HK-2 (cell line): ENCODE measurements around the gene OLA1.

Experiments
- DNase-seq: peaks from one replicate; pipeline ENCODE4 v3.0.0-alpha.2; 2018; ENCODE audit not compliant: unreplicated experiment

The OLA1 gene

DNA sequence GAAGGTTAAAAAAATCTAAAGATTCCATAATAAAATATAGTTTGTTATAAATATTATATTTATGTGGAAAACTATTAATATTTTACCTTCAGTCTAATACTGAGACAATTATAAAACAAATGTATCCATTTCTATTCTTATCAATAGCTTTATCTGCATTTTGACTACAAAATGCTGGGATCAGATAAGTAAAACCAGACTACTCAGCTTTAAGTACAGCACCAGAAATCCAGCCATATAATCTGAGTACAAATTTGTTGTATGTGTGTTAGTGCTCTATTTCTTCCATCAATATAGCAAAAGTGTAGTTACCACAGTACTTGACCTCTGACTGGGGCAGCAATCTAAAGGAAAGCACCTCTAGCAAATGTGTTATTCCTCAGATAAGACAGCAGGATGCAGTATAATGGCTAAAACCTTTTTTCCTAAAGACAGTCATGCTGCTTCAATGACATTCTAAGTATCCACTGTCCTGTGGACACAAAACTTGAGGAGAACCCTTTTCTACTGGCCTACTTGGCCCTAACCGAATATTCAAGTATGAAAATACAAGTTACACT, 68.1 kb downstream of the OLA1 start:
- no peak for DNase-seq

DNA sequence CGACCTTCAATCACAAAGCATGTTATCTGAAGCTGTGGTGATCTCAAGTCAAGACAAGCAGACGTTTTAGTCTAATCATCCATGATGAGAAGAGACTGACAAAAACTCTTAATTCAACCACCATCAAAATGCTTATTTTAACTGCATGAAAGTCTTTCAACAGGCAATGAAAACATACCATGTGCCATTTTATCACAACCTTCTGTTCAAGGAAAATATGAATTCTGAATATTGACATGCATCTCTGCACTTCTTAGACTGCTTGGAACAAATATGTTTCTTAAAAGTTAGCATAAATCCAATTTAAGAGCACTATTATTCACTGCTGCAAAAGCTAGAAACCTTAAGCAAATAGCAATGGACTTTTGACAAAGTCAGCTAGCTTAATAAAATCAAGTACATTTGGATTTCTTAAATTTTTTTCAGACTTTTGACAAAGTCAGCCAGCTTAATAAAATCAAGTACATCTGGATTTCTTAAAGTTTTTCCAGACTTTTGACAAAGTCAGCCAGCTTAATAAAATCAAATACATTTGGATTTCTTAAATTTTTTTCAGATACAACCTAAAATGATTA, 70.9 kb downstream of the OLA1 start:
- DNase-seq, result no peak

DNA sequence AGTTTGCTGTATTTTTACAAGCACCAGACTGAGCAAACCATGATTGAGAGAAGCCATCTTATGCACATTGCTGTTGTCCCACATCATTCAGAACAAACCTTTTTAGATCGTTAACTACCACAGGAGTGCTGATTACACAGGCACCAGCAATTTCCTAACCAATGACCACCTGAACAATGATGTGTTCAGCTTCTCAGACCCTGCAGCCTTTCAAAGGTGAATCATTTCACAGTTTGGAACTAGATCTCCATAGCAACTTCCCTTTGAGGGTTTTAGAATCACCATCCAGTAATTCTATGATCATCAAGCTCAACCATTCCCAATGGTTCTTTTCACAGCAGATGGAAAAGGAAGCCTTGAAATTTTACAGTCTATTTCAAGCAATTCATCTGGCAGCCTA, 71.4 kb downstream of the OLA1 start:
- peak; percentile 17 for DNase-seq

DNA sequence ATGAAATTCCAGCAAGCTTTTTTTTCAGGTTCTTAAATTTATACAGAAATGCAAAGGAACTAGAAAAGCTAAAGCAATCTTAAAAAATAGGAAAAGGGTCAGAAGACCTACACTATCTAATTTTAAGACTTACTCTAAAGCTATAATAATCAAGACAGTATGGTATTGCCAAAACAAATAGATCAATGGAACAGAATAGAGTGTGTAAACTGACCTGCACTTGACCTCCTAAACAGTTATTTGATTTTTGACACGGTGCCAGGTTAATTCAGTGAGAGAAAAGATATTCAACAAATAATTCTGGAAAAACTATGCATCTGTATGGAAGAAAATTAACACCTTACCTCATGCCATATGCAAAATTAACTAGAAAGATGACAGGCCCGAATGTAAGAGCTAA, 73.6 kb downstream of the OLA1 start:
- DNase-seq, result no peak

DNA sequence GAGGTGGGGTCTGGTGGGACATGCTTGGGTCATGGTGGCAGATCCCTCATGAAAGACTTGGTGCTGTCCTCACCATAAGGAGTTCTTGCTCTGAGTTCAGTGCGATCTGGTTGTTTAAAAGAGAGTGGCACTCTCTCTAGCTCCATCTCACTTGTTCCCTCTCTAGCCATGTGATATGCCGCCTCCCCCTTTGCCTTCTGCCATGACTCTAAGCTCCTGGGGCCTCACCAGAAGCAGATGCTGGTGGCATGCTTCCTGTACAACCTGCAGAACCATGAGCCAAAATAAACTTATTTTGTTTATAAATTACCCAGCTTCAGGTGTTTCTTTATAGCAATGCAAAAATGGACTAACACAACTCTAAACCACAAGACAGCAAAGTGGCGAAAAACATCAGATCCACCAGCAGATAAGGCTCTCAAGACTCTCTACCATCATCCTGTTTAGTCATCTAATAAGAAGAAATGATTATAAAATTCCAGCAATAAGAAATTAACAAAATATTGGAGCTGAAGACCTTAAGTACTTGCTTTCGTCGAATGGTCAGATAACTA, 75.5 kb downstream of the OLA1 start:
- no peak for DNase-seq

DNA sequence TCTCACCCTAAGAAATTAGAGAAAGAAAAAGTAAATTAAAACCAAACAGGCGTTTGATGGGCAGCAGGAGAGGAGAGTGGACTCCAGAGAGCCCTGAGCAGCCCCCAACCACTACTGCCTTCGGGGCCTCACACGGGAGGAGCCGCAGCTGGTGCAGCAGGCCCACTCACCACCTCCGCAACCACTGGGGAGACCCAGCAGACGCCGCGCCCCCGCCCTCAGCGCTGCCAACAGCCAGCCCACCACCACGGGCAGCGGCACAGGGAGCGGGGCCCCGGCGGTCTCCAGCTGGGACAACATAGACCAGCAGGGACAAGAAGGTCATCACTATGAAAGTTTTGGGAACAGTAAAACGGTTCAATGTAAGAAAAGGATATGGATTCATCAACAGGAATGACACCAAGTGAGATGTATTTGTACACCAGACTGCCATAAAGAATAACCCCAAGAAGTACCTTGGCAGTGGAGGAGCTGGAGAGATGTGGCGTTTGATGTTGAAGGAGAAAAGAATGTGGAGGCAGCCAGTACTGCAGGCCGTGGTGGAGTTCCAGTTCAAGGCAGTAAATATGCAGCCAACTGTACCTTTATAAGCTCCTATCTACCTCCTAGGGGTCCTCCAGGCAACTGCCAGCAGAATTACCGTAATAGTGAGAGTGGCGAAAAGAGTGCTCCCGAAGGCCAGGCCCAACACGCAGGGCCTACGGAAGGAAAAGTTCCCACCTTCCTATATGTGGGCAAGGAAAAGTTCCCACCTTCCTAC, 76.5 kb downstream of the OLA1 start:
- DNase-seq, result no peak

DNA sequence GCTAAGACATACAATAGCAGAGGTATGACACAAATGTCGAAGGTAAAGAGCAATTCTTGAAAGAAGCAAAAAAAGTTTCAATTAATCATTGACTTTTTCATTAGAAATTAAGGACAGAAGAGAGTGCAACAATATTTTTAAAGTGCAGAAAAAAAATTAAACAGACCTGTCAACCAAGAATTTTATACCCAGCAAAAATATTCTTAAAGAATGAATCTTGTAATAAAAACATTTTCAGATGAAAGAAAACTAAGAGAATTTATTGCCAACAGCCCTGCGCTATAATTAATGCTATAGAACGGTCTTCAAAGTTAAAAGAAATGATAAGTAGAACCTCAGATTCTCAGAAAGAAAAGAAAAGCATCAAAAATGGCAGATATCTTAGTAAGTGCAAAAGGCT, 79.0 kb downstream of the OLA1 start:
- no peak for DNase-seq

DNA sequence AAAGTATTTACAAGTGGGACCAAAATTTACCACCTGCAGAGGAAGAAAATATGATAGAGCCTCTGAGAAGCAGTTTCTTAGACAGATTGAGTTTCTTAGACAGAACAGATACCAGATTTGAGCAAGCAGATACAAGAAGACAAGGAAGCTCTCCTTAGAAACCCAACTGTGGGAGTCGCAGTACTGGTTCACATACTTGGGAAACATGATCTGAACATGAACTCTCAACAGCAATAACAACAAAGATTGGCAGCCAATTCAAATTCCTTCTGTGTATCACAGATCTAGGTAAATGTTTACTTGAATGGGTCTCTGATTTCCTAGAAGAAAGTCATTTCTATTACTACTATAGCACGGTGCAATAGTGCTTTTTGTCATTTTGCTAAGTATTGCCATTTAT, 82.1 kb downstream of the OLA1 start:
- no peak for DNase-seq

DNA sequence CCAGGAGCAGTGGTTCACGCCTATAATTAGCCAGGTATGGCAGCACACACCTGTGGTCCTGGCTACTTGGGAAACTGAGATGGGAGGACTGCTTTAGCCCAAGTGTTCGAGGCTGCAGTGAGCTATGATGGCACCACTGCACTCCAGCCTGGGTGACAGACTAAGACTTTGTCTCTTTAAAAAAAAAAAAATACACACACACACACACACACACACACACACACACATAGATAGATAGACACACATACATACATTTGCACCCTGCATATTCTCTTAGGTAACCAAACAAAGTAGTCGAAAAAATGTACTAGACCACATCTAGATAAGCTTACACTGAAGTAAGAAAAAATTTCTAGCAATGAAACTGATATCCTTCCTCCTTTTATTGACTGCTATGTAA, 86.8 kb downstream of the OLA1 start:
- DNase-seq, result no peak

DNA sequence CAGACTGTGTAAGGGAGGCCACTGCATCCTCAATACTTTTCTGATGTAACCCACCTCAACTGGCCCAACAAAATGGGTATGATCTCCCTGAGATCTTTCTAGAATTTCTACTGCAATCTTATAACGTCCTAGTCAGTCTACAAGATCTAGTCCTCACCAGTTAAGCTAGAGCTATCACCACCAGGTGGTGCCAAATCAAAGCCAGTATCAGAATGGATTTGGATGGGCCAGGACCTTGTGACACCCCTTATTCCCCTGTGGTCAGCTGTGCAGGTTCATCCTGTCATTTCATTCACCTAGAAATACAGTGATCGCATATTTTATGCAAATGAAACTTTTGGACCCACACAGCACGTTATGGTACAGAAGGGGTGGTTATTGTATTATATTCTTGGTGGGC, 90.3 kb downstream of the OLA1 start:
- peak; percentile 18 for DNase-seq

DNA sequence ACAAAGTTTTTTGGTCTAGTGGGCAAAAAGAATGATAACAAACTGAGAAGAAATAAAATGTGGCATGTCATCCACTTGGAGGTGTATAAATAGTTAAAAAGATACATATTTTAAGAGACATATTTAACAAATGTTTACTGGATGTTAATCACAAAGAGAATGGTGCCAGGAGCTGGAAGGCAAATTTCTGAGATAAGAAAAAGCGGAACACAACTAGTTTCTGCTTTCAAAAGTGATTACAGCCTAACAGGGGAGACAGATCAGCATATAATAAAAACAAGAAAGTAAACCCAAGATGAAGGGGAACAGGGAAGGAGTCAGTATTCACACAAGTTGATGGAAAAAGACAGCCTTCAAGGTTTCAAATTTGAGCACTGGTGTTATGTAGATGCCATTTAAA, 91.3 kb downstream of the OLA1 start:
- DNase-seq, result no peak

DNA sequence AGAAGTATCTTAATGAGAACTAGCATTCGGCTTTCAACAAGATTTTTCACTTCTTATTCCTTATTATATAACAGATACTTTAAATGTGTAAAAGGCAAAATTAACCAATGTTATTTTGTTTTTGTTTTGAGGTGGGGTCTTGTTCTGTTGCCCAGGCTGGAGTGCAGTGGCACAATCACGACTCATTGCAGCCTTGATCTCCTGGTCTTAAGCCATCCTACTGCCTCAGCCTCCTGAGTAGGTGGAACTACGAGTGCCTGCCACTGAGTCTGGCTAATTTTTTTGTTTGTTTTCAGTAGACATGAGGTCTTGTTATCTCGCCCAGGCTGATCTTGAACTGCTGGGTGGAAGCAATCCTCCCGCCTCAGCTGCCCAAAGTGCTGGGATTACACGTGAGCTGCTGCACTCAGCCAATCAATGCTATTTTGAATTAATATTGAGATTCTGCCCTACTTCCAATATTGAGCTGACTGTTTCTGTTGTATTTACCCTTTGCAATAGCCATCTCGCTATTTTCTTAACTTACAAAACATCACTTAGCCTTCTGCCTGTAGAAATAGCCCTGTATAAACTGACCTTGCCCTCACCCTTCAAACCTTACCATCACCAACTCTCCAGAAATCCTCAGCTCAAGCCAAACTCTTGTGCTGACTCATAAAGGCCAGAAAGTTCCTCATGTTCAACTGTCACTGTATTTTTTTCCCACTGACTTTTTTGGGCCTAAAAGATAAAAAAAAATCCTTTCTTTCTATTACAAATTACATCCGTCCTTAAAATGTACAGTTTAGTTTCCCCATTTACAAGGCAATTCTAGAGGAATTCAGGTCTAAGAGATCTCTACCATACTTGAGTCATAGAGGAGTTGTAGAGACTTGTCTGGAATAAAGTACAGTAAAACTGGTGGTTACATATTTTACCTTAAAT, 94.3 kb downstream of the OLA1 start:
- DNase-seq, result no peak

DNA sequence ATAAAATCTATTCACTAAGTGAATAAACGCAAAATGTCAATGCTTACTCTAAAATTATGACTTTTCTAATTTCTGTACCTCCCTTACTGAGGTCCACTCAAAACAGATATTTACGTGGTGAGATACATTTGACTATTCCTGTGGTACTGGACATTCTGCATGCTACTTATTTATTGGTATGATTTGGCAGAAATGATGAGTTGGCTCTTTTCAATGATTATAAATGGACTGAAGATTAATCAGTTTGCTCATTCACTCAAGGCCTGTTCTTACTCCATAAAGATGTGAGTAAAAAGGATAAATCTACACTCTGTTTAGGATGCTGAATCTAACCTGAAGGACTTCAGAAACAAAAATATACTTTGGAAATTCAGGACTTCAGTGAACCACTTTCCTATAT, 98.8 kb downstream of the OLA1 start:
- no peak for DNase-seq

DNA sequence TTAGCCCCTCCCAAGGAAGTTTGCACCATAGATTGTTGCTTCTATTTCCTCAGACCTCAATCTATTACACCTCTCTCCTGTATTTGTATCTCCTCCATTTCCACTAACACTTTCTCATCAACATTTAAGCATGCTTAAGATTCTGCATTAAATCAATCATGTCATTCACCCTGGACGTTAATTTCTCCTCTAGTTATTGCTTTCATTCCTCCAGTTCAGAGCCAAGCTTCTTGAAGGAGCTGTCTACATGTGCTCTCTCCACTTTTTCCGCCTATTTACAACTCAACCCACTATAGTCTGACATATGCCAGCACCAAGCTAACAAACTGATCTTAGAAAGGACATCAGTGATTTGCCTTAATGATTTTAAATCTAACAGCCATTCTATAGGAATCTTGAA, 99.5 kb downstream of the OLA1 start:
- no peak for DNase-seq

DNA sequence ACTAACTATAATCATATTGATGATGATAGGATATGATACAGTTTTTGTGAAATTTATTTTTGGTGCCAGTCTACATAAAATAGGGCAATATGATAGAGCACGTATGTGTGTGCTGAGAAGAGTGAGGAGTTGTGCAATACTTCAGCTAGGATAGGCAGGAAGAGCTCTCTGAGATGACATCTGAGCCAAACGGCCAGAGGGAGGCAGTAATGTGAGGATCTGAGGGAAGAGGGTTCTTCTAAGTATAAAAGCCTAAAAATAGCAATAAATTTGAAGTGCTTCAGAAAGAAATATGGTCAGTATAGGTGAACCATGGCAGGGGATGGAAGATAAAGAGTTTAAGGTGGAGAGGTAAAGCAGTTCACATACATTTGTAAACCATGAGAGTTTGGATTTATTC, 102.5 kb downstream of the OLA1 start:
- DNase-seq, result no peak

DNA sequence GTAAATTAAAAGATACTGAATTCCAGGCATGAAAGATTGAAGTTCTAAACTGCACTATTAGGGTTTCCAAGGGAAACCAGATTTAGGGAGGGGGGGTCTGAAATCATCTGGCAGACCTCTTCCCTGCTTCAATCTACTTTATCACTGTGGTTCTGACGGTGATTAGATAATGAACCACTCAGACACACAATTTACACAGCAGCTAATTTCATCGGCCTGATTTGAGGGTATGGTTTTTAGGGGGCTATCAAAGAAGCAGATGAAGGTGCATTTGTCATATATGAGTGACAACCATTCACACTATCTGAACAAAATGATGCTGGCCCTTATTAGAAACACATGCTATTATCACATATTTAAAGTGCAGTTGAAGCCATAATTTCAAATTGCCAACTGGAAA, 106.0 kb downstream of the OLA1 start:
- no peak for DNase-seq

DNA sequence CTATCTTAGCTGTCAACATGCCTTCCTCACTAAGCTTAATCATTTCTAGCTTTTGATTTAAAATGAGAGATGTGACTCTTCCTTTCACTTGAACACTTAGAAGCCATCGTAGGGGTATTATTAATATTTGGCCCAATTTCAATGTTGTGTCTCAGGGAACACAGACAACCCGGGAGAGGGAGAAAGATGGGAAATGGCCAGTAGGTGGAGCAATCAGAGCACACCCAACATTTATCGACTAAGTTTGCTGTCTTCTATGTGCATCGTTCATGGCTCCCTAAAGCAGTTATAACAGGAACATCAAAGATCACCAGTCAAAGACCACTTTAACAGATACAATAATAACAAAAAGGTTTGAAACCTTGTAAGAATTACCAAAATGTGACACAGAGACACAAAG, 110.2 kb downstream of the OLA1 start:
- no peak for DNase-seq

DNA sequence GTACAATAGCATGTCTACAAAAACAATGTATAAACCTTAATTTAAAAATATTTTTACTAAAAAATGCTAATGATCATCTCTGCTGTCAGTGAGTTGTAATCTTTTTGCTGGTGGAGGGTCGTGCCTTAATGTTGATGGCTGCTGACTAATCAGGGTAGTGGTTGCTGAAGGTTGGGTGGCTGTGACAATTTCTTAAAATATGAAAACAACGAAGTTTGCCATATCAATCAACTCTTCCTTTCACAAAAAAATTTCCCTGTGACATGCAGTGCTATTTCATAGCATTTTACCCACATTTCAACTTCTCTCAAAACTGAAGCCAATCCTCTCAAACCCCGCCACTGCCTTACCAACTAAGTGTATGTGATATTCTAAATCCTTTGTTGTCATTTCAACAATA, 112.4 kb downstream of the OLA1 start:
- no peak for DNase-seq

DNA sequence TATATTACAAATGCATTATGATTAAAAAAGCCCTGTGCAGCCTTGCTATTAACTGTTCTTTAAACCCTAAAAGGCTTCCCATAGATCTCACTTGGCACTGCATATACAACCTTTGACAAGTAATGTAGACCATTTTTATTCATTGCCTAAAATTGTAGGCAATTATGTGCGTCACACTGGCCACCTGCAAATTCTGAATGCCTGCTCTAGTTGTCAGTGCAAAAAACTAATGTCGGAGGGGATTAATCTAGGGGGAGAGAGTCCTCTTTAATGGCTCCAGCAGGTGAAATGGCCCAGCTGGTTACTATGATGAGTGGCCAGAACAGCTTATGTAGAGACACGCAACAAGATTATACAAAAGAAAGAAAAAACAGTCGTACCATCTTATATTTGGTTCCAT, 123.2 kb downstream of the OLA1 start:
- DNase-seq, result no peak

DNA sequence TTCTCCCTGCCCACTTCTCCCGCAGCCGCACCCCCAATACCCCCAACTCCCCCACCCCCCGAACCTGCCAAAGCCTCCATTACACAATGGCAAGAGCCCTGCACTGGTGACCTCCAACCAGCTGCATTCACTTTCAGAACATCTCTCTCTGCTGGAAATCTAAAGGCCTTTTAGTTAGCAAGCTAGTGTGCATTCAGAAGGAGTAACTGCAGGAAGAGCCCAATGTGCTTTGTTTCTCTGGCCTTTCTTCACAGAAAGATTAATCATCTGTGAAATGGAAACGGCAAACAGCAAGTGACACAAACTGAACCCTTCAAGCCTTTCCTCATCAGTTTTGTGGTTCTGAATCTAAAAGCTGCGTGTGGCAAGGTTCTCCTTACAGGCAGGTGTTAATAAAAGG, 124.2 kb downstream of the OLA1 start:
- DNase-seq, result no peak

DNA sequence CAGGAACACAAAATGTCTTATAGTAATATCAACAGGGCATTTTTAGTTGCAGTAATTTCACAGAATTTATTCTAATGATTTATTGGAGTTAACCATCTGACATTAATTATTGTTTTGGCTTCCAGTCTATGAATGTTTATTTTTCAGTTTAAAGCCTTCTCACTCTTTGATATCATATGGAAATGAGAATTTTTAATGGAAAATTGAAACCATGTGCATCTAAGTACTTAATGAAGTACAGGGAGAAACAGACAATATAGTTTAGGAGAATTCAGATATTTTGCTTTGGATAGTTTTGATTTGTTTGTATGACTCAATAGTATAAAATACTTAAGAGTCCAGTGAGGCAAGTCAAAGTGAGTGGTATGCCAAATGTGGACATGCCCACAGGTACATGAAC, 126.1 kb downstream of the OLA1 start:
- no peak for DNase-seq

DNA sequence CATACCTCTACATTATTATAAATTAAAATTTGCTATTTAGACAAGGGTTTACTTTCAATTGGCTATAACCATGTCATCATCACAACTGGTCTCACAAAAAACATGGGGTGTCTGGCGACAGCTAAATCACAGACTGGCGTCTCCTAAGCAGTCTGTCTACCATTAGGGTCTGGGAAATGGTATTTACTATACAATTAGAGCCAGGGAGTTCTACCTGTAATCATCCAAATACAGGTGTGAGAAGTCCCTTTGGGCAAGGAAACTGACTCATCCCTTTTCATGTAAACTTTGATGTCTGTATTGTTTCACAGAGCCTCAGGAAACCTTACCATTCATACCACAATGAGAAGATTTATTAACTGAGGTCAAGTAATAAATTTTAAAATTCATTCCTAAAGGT, 126.7 kb downstream of the OLA1 start:
- DNase-seq, result no peak
